ENCODE data around the gene NPB. TPM values are rescaled to one million over a fixed set of nuclear protein-coding genes. Genes with fewer than 3 reads are reported as not detected.

NPB gene
- polyA plus RNA-seq, 3 donors, result 0.71 to 1.2 (median 0.76) TPM

DNA sequence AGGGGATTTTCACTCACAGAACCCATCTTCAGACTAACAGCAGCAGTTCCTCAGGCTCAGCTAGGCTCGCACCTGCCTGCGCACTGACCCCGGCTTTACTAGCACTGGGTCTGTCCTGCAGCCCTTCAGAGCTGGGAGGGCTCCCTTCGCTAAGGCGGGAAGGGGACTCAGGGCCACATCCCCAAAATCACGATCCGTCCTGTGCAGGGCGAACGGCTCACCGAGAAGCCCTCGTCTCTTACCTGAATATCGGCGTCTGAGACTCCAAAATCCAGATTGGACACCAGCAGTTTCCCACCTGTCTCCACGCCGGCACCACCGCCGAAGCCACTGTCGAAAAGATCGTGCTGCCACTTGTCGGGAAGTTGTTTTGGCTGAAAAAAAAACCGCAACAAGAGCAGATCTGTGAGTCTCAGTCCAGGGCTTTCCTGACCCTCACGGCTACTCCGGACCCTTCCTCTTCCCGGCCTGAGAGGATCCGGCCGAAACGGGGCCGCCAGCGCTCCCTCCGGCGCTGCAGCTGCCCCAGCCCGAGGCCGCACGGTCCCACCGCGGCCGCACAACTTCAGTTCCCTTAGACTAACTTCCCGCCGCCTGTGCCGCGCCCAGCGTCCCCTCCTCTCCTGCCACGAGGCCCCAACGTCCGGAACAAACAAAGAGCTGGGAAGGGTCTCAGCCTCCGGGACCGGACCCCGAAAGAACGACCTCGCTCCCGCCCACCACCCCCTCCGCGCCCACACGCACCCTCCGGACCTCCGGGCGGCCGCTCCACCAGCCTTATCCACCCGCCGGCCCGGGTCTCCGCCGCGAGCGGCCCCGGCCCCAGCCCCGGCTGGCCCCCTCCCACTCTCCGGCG, 11.4 kb upstream of the NPB start:
- DNase-seq, result no peak

DNA sequence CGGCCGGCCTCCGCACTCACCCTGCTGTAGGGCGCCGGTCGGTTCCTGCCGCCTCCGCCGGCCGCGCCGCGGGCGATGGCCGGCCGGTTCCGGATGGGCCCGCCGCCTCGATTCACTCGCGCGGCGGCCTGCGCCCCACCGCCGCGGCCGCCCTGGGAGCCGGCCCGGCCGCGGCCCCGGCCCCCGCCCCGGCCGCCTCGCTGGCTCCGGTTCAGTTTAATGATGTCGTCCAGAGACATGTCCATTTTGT, 10.8 kb upstream of the NPB start:
- DNase-seq, result no peak

DNA sequence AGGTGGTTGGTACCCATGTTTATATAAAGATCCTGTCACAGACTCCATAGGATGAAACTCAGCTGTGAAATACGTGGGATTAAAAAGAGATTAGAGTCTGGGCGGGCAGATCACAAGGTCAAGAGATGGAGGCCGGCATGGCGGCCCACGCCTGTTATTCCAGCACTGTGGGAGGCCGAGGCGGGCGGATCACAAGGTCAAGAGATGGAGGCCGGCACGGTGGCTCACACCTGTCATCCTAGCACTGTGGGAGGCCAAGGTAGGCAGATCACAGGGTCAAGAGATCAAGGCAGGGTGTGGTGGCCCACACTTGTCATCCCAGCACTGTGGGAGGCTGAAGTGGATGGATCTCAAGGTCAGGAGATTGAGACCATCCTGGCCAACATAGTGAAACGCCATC, 6.6 kb upstream of the NPB start:
- no peak for DNase-seq

DNA sequence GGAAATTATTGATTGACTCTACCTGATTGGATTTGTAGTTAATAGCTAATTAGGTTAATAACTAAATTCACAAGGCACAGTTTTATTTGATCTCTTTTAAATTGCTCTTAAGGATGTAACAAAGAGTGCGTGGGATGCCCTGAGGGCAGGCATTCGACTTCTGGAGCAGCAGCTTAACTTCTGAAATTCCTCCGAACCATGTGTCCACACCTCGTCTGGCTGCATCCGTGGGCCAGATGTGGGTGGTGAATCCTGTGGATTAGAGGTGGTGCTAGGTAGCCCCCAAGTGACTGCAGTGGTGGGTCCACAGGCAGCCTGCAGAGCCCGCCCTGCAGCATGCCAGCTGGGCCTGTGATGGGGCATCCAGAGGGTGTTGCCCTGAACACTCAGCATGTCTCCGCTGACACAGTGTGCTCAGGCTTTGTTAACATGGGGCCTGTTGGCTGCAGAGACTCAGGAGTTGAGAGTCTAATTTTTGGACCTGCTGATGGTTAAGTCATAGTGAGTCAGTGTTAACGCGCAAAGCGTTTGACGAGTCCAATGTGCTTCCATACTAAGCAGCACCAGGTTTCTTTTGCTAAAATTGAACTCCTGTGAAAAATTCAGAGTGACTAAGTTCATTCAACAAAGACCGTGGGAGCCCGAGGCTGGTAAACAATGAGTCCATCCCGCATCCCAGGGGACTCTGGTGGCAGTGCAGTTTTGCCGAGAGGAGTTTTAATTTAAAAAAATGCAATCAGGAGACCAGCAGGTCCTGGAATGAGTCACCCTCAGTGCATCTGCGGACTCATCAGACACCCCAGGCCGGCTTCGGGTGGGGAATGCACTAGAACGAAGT, 3.8 kb upstream of the NPB start:
- no peak for DNase-seq

DNA sequence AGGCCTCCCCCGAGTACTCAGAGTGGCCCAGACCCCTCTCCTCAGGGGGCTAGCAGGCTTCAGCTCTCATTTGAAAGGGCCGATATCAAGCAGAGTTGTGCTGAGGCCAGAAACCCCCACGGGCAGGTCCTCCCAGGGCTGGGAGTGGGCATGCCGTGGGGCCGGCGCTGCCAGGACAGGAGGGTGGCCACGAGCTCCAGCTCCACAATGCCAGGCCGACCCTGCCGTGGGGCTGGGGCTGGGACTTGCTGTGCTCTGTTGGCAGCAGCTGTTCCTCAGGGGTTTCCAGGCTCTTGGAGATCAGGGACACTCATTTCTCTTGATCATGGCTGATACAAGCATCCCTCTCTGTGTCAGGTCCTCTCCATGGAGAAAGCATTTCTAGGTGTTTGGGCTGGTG, 3.2 kb upstream of the NPB start:
- no peak for DNase-seq

DNA sequence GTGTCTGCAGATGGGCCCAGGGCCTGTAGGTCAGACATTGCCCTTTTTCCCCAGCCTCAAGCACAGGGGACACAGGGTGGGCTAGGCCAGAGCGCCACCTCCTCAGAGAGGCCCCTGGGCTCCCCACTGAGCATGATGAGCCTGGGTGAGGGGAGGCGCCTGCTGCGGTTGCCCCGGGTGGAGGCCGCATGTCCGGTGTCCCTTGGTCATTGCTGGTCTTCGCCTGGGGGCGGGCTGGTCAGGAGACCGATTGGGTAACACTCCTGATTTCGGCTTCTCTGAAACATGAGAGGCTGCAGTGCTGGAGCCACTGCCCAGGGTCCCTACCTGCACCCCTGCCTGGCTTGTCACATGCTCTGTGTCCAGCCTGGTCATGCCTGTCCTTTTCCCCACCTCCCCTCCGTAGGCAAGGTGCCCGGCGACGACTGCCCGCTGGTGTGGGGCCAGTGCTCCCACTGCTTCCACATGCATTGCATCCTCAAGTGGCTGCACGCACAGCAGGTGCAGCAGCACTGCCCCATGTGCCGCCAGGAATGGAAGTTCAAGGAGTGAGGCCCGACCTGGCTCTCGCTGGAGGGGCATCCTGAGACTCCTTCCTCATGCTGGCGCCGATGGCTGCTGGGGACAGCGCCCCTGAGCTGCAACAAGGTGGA, 2.4 kb upstream of the NPB start:
- DNase-seq, result no peak

DNA sequence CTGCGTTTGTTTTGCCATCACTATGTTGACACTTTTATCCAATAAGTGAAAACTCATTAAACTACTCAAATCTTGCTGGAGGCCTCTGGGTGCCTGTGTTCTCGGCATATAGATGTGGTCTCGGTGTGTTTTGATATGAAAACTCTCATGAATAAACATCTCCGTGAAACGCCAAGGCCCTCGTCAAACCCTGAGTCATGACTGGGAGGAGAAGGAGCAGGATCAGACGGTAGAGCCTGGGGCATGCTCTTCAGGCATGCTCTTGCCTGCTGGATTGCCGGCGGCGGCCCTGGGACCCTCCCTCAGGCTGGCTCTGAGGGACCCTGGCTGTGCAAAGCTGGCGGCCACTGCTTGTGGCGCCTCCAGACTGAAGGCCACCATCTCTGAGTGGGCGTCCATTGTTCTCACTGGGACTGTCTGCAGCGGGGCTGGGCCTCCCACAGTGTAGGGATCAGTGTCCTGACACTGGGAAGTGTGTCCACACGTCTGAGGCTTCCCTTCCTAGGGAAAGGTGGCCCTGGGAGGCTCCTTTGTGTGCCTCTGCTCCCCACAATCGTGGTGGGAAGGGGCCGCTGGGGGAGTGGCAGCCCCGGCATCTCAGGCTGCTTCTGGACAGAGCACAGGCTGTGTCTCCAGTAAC, 1.7 kb upstream of the NPB start:
- DNase-seq, result no peak

DNA sequence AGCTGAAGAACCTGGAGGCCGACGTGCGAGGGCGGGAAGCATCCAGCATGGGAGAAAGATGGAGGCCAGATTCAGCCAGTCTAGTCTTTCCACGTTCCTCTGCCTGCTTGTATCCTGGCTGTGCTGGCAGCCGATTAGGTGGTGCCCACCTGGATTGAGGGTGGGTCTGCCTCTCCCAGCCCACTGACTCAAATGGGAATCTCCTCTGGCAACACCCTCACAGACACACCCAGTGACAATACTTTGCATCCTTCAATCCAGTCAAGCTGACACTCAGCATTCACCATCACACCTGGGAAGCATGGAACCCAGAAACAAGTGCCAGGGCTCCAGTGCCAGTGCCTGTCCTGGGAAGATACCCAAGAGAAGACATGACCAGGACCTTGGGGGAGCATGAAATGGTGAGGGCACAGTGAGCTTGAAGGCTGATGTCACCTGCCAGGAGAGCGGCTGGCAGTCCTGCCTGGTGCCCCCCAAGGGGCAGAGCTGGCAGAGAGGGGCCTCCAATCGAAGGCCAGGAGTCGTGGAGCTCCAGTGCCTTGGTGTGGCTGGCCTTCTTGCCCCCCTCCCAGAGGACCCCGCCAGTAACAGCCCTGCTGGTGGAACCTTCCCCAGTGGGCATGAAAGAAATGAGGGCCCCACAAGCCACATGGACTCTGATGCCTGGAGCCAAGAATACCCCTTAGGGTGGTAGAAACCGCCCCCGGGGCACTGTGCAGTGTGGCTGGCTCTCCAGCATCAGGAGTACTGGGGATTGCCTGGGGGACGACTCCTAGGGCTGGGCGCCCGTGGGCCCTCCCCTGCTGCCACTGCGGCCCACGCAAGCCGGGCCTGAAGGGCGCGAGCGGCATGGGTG, 643 bp upstream of the NPB start:
- no peak for DNase-seq

DNA sequence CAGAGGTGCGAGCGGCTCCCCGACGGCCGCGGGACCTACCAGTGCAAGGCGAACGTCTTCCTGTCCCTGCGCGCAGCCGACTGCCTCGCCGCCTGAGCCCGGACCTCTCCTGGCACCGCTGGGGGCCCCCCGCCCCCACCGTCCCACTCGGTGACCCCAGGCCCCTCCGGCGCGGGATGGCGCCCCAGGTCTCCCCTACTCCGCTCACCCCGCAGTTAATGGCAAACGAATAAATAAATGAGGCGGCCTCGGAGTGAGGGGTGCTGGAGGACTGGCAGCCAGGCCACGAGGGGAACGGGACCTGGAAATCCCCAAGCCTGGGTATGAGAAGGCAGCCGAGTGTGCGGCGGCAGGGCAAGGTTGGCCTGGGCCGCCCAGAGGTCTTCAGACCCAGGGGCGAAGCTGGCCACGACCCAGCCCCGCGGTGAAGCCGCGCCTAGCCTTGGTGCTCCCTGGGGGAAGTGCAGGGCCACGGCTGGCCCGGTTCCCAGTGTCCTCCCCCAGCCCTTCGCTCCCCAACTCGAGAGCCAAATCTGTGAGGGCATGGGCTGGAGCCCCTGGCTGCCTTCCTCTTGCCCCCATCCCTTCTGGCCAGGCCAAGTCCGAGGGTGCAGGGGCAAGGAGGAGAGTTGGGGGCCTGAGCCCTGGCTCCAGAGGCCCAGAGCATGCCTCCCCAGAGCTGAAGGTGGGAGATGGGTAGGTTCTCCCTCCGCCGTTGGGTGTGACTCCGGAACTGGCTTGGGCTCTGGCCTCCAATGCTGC, 796 bp downstream of the NPB start:
- DNase-seq, result no peak

DNA sequence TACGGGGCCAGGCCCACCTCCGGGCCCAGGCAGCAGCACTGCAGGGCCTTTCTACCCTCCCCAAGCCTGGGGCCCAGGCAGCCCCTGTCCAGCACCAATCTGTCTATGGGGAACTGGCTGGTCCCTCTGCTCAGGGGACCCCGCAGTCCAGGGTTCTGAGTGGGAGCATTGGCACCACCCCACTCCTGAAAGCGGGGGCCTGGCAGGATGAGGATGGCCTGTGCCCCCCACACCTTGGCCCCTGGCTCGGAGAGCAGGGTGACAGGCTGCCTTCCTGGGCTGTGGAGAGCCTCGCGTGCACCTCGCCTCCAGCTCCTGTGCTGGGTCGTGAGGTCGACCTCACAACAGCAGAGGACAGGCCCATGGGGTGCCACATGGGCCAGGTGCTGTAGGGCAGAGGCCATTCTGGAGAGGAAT, 1.4 kb downstream of the NPB start:
- no peak for DNase-seq

DNA sequence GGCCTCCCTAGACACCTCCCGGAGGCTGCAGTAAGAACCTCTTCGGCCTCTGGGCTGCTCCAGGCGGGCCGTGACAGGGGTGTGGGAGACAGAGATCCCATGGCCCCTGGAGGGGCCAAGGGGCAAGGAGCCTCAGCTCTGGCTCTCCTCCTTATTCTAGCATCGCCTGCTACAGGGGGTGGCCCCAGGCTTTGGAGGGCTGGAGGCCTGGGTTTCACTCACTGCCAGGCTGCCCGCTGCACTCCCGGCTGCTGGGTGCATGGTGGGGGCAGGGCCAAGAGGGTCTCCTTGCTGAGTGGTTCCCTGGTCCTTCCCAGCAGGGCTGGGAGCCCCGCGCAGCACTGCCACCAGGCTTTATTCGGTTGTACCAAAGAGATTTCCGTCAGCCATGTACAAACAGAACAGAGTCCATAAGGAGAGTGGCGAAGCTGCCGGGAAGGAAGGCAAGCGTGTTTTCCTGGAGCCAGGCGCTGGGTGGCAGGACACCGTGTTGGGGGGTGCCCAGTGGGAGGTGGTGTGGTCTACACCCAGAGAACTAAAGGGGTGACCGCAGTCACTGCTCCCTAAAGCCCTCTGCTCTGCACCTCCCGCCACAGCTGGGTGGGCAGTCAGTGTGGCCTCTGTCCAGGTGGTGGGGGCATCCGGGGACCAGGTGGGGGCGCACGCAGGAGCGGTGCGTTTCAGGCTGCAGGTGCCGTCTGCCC, 2.0 kb downstream of the NPB start:
- DNase-seq, result no peak

DNA sequence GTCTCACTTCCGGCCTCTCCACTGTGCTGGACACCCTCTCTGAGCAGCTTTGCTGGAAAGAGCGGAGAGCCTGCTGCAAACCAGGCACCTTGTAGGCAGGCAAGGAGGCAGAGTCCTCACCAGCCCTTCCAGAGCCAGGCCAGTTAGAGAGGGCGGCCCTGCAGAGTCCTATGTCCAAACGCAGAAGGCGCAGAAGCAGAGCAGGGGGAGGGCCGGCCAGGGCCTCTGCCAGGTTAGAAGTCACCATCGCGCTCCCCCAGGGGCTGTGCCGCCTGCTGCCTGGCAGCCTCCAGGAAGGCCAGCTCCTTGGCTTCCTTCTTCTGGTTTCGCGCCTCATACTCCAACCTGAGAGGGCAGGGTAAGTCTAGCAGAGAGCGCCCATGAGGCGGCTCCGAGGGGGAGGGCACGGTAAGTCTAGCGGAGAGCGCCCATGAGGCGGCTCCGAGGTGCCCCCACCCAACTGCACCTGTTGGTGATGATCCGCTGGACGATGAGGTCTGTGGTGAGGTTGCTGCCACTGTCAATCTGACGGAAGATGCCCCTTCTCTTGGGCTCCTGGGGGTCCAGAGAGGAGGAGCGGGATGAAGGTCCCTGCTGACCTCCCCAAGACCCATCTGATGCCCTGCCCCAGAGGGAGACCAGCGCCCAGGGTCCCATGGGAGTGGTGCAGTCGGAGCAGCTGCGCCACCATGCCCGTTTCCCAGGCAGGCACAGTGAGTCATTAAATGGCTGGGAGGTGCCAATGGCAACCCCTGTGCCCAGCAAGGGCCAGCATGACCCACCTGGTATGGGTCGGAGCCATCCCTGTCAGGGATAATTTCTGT, 2.8 kb downstream of the NPB start:
- DNase-seq, result no peak

DNA sequence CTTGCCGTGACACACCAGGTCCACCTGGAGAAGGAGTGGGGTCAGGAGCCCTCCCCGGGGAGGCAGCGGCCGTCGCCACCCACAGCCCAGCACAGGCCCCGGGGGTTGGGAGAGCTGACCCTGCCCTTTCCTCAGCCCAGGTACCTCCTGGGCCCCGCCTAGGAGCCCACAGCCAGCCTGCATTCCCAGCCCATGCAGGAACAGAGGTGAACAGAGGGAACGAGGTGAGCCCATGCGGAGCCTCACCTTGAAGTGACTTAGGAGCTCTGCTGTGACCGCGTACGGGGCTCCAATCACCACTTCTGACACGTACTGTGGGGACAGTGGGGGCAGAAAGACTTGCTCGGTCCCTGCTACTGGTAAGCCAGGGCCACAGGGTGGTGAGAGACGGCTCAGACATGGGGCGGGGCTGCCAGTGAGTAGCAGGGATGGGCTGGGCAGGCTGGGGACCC, 3.4 kb downstream of the NPB start:
- no peak for DNase-seq

DNA sequence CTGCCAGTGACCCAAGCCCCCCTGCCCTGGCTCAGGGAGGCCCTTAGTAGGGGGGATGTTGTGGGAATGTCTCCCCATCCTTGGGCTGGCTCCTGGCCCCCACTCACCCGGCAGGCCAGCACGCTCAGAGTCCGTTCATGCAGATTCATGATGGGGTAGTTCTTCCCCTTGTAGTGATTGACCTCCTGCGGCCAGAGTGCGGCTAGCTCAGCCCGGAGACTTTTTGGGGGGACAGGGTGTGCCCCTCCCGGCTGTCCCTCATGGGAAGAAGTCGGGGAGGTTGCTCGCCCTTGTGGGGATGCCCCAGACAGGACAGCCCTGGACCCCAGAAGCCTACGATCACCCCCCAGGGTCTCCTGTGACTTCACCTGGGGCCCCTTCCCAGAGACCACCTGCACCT, 4.0 kb downstream of the NPB start:
- DNase-seq, result no peak

DNA sequence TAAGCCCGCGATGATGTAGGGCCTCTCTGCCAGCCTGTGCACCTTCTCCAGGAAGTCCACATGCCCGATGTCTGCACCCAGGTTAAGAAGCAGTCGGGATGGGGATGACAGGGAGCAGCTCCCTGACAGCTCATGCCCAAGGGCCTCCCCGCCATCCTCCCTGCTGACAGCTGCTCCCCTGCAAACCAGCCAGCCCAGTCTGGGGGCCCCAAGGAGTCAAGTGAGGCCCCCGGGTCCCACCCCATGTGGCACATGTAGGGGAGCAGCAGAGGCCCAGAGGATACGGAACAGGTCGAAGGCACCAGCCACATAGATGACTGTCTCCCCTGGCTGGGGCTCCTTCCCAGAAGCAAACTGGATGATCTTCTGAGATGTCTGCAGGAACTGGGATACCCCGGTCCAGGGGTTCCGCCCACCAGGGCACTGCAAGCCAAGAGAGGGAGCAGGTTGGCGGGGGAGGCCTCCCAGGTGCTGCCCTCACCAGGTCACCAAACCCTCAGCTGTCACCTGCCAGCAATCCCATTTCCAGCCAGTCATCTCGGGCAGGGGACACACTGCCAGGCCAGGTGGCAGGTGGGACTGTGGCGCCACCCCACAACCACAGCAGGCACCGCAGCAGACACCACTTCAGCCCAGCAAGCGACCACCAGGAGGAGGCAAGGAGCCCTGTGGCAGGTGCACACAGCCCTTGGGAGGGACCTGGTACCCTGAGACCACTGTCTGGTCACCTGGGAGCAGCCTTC, 4.6 kb downstream of the NPB start:
- no peak for DNase-seq

DNA sequence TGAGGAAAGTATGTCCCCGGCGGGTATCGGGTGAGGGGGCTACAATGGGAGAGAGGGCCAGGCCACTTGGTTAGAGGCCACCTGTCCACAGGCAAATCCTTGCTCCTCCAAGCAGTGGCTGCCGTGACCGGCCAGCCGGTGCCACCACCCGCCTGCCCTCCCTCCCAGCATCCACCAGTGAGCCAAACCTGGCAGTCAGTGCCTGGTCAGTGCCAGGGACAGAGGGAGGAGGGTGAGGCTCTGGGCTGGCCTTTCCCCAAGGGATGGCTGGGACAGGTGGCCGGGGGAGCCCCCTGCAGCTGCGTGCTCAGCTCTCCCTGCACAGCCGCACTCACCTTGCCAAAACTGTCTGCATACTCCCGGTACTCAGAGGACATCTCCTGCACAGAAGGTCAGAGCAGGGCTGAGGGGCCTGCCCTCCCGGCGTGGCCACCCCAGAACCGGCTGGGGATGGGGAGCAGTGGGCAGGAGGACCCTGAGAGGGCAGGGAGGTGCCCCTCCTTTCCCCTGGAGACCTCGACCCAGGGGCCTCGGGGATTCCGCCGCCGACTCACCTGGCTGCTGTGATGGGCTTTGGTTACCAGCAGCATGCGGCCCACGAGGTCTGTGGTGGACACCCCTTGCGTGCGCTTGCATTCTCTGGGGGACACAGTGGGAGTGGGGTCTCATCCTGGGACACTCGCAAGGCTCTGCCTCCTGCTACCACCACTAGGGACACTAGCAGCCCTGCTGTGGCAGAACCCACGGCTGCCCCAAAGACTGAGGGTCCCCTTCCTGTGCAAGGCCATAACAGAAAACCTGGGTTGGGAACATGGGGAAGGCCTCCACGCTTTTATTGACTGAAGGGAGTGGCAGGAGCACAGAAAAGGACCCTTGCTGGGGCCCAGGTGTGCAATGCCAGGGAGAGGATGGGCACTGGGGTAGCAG, 5.4 kb downstream of the NPB start:
- no peak for DNase-seq

DNA sequence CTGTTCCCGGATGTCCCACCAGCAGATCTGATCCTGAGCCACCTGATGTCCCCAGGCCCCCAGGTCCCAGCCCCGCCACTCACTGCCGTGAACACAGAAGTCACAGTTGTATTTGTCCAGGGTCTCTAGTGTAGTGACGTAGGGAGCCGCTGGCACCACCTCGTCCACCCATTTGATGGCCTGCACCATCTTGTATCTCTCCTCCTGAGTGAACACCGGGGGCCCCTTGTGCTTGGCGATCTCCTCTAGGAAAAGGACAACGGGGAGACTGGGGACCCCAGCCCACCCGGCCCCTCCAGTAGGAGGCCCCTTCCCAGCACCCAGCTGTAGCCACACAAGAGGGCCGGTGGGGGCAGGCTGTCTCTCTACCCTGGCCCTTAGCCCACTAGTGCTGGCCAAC, 6.8 kb downstream of the NPB start:
- no peak for DNase-seq

All from renal pelvis (tissue), 4 donors.